Left lung (tissue), 10 donors: ENCODE measurements around the gene JAZF1. TPM values are rescaled to one million over a fixed set of nuclear protein-coding genes. Genes with fewer than 3 reads are reported as not detected.

Experiments
- ATAC-seq: fragments of 200-7000 bp; cut with Tn5 transposase; one replicate; pipeline ENCODE4 v1.9.1; 2020; ENCODE audit warnings: moderate library complexity
- DNase-seq, 4 donors: peaks; one replicate each; pipeline ENCODE4 v3.0.0-alpha.2; 2013 to 2020
- H3K27ac ChIP-seq, 2 donors: fragments of 200-600 bp; sonication (generic) in 1 of 2; one replicate each; pipeline versions ENCODE4 v1.5.0 to v1.8.0; 2020 to 2021
- H3K27me3 ChIP-seq, 2 donors: fragments of 200-600 bp; sonication (generic) in 1 of 2; one replicate each; pipeline versions ENCODE4 v1.5.0 to v1.8.0; 2020 to 2021
- H3K36me3 ChIP-seq, 2 donors: fragments of 200-600 bp; sonication (generic) in 1 of 2; one replicate each; pipeline versions ENCODE4 v1.5.0 to v1.8.0; 2020 to 2021
- H3K4me1 ChIP-seq, 2 donors: fragments of 200-600 bp; one replicate each; pipeline ENCODE4 v1.8.0; 2021
- H3K4me3 ChIP-seq, 2 donors: fragments of 200-600 bp; sonication (generic) in 1 of 2; one replicate each; pipeline versions ENCODE4 v1.5.0 to v1.8.0; 2020 to 2021; ENCODE audit warnings: mild to moderate bottlenecking in 1 of 2
- H3K9me3 ChIP-seq, 2 donors: fragments of 200-600 bp; sonication (generic) in 1 of 2; one replicate each; pipeline versions ENCODE4 v1.5.0 to v1.8.0; 2020 to 2021
- intact Hi-C, 2 donors: fragments of 100-400 bp; cut with DNase I; formaldehyde crosslinking; loops; one replicate each; pipeline versions ENCODE4 v1.11.2 to v1.14.2; 2022
- polyA plus RNA-seq, 6 donors: library from polyadenylated mRNA; unstranded; fragments of 120-200 nt; gene quantifications; one replicate each; pipeline ENCODE4 v1.2.1, GENCODE V29; 2013; ENCODE audit not compliant: insufficient read length in 6 of 6
- total RNA-seq, 2 donors: library from RNA; stranded (reverse); fragmentation: NEBNext Ultra II Directional; extraction: Animal tissue kit (Norgen Biotek cat#: 25700); gene quantifications; one replicate each; pipeline ENCODE4 v1.2.1, GENCODE V29; 2021
- TF ChIP-seq, protein P1 (sequence below), 2 donors: fragments of 200-600 bp; sonication (generic) in 1 of 2; IDR thresholded peaks; one replicate each; pipeline versions ENCODE4 v1.5.0 to v1.8.0; 2021; ENCODE audit warnings: antibody characterized with exemption in 2 of 2
- donor health status: DM: no; HTN: yes; CAD: no.
- donor health status: DM: no; HTN: no; CAD: no.

The JAZF1 gene
- total and polyA plus RNA-seq, 8 donors = 11.1 to 18.2 (median 13.8) TPM

DNA sequence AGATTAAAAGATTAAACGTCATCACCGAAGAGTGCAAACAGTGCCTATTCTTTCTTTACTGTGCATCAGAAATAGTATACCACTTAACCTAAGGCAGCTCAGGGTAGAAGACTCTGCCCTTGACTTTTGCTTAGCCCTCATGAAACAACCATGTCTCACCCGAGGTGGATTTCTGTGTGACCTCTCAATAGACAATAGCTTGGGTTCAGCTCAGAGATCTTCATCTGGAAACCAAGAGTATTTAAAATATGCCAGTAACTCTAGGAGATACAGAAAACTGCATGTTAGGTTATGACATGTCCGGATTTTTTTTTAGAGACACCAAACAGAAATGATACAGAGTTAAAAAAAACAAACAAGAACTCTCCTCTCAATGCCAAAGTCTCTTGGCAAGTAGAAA lies 75.8 kb downstream of the JAZF1 start:
- Histone ChIP-seq H3K36me3 (no peaks in the 10 kb centered on the region), H3K27me3 (no peaks in the 10 kb centered on the region), H3K27ac (no peak overlapping the region), H3K4me3 (no peak overlapping the region), H3K4me1 (peaks cover 7 to 10% of the 10 kb centered on the region in 2 donors), H3K9me3 (no peaks in the 10 kb centered on the region)
- intact Hi-C loops = no loop called here
- ATAC-seq (no peak), DNase-seq (no peak)
- TF ChIP-seq, protein P1, sequence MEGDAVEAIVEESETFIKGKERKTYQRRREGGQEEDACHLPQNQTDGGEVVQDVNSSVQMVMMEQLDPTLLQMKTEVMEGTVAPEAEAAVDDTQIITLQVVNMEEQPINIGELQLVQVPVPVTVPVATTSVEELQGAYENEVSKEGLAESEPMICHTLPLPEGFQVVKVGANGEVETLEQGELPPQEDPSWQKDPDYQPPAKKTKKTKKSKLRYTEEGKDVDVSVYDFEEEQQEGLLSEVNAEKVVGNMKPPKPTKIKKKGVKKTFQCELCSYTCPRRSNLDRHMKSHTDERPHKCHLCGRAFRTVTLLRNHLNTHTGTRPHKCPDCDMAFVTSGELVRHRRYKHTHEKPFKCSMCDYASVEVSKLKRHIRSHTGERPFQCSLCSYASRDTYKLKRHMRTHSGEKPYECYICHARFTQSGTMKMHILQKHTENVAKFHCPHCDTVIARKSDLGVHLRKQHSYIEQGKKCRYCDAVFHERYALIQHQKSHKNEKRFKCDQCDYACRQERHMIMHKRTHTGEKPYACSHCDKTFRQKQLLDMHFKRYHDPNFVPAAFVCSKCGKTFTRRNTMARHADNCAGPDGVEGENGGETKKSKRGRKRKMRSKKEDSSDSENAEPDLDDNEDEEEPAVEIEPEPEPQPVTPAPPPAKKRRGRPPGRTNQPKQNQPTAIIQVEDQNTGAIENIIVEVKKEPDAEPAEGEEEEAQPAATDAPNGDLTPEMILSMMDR (IDR thresholded peaks at IDR 0.05) = no peak

DNA sequence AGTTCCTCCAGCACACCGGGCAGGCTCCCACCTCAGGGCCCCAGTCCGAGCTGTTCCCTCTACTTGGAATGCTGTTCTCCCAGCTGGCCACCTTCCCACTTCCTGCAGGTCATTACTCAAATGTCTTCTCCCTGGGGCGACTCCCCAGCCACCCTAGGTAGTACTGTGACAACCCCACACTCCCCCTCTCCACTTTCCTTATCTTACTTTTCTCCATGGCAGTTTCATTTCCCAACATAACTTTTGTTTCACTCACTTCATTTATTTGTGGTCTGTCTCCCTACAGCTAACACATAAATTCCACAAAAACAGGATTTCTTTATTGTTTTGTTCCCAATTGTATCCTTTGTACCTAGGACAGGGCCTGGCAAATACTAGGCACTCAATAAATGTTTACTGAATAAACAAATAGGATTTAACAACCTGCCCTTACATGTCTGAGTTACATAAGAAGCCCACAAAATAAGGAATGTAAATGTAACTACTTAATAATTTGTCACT lies 76.5 kb downstream of the JAZF1 start:
- H3K4me3 ChIP-seq = no peak overlapping the region
- TF ChIP-seq, protein P1 (IDR thresholded peaks at IDR 0.05) = no peak
- no peaks in the 10 kb centered on the region for H3K36me3 ChIP-seq
- DNase-seq = no peak
- no peaks in the 10 kb centered on the region for H3K9me3 ChIP-seq
- H3K4me1 ChIP-seq = peaks cover 7 to 10% of the 10 kb centered on the region in 2 donors
- intact Hi-C loops = no loop called here
- no peaks in the 10 kb centered on the region for H3K27me3 ChIP-seq
- peak; percentile 42 for ATAC-seq
- H3K27ac ChIP-seq = no peak overlapping the region

DNA sequence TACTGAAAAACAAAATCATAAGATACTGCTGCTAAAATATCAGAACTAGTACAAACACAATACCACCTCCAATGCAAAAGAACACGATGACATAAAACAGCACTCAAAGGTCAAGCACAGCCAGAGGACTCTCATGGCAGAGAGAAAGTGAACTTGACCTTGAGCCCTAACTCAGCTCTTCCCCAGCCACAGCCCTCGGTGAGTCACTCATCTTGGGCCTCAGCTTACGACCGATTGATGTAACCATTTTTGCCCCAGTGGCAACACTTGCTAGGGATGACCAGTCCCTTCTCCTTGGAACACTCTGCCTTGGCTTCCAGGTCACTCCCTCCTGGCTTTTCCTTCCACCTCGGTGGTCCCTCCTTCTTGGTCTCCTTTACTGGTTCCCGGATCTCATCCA lies 77.8 kb downstream of the JAZF1 start:
- no peaks in the 10 kb centered on the region for H3K9me3 ChIP-seq
- peaks cover 7 to 10% of the 10 kb centered on the region in 2 donors for H3K4me1 ChIP-seq
- no peaks in the 10 kb centered on the region for H3K27me3 ChIP-seq
- H3K4me3 ChIP-seq = no peak overlapping the region
- DNase-seq (peak in 1 of 4 donors; percentile 70), ATAC-seq (peak; percentile 93)
- H3K27ac ChIP-seq = no peak overlapping the region
- no peaks in the 10 kb centered on the region for H3K36me3 ChIP-seq
- intact Hi-C loops = no loop called here
- TF ChIP-seq, protein P1 (IDR thresholded peaks at IDR 0.05) = no peak

DNA sequence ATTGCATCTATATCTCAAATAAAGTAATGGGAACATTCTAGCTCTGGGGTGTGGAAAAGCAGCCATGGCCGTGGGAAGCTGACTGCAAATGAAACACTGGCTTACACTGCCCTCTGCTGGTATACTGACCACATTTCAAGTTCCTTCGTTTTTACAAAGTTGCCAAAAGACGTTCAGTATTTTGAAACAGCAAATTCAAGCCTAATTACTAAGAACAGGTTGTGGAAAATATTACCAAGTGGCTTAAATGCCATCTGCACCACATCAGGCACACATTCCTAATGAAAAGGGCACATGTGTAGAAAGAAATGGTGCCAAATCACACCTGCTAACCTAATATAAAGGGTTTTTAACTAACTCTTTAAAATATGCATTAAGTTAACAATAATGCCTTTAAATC lies 83.9 kb downstream of the JAZF1 start:
- no peak overlapping the region for H3K27ac ChIP-seq
- H3K9me3 ChIP-seq = no peaks in the 10 kb centered on the region
- no peak overlapping the region for H3K4me3 ChIP-seq
- no peaks in the 10 kb centered on the region for H3K36me3 ChIP-seq
- peak in 2 of 4 donors; percentile 56 to 74 for DNase-seq
- intact Hi-C loops = no loop called here
- H3K27me3 ChIP-seq = no peaks in the 10 kb centered on the region
- peaks cover 0 to 11% of the 10 kb centered on the region in 2 donors for H3K4me1 ChIP-seq
- TF ChIP-seq, protein P1 (IDR thresholded peaks at IDR 0.05) = peak; percentile 72 to 84
- ATAC-seq = peak; percentile 95

DNA sequence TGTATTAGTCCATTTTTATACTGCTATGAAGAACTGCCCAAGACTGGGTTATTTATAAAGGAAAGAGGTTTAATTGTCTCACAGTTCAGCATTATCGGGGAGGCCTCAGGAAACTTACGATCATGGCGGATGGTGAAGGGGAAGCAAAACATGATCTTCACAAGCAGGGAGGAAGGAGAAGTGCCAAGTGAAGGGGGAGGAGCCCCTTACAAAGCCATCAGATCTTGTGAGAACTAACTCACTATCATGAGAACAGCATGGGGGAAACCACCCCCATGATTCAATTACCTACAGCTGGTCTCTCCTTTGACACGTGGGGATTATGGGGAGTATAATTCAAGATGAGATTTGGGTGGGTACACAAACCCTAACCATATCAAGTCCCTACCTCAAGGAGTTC lies 85.4 kb downstream of the JAZF1 start:
- Histone ChIP-seq H3K36me3 (no peaks in the 10 kb centered on the region), H3K4me1 (peaks cover 0 to 15% of the 10 kb centered on the region in 2 donors), H3K27me3 (no peaks in the 10 kb centered on the region), H3K27ac (no peak overlapping the region), H3K4me3 (no peak overlapping the region), H3K9me3 (no peaks in the 10 kb centered on the region)
- DNase-seq = no peak
- ATAC-seq = no peak
- intact Hi-C loops = no loop called here
- TF ChIP-seq, protein P1 (IDR thresholded peaks at IDR 0.05) = no peak
